Measurements from ENCODE around the gene CPT1C.

Gene CPT1C

GRCh38 chr19:49690656-49691242 lies at the start of gene CPT1C:
TSS of gene CPT1C (plus strand) at chr19:49691116. CDS start at chr19:49692253, 1,137 bp downstream.
- DNase-seq, result no peak

- DNase-seq, result peak; percentile 99
These were observed 49.0 kb upstream of the CPT1C start, which contains the start of gene SCAF1 for GRCh38 chr19:49641688-49642491. TSS of gene SCAF1 (plus strand) at chr19:49642209. CDS start at chr19:49645027, 2,818 bp downstream.

GRCh38 chr19:49642492-49643035 lies 48.4 kb upstream of the CPT1C start:
- no peak for DNase-seq

GRCh38 chr19:49643466-49643865 lies 47.5 kb upstream of the CPT1C start:
- no peak for DNase-seq

DNA sequence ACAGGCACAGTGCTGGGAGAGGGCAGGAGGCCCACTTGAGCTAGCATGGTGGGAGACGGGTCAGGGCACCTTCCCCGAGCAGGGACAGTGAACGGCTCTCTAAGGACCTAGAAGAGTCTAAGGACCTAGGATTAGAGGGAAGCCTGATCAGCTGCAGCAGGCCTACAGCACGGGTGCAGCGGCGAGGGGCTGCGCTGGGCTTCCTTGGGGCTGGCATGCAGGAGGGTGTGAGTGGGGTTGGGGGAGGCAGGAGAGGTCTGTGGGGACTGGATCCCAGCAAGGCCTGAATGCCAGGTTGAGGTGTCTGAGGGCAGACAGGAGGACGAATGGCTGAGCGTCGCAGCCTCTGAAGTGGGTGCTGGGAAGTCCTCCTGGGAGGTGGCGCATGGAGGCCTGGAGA lies 45.3 kb upstream of the CPT1C start:
- DNase-seq, result no peak

DNA sequence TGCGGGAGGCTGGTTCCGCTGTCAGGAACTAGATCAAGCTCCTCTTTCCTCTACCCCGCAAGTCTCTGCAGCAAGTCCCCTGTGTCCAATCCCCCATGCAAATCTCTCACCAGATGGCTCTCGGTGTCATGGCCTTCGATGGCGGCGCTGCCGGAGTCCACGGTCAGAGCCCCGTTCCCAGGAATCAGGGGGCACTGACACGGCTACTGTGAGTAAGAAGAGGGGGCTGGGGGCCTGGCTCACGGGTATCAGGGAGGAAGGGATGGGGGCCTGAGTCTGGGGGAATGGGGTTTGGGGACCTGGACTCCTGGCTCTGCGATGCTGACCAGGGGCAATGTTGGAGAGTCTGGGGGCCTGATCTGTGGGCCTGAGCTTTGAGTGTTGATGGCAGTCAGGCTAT lies 44.9 kb upstream of the CPT1C start:
- DNase-seq, result no peak

DNA sequence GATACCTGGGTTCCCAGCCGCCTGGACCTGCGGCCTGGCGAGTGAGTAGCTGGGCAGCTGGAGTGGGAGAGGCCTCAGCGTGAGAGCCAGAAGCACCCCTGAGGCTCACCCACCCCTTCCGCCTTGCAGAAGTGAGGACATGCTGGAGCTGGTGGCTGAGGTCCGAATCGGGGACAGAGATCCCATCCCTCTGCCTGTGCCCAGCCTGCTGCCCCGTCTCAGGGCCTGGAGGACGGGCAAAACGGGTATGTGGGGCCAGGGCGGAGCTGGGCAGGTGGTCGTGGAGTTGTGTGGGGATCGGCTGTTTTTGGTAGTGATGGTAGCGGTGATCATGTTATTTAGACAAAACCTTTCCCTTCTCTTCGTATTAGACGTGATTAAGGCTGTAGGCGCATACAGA lies 44.3 kb upstream of the CPT1C start:
- no peak for DNase-seq

DNA sequence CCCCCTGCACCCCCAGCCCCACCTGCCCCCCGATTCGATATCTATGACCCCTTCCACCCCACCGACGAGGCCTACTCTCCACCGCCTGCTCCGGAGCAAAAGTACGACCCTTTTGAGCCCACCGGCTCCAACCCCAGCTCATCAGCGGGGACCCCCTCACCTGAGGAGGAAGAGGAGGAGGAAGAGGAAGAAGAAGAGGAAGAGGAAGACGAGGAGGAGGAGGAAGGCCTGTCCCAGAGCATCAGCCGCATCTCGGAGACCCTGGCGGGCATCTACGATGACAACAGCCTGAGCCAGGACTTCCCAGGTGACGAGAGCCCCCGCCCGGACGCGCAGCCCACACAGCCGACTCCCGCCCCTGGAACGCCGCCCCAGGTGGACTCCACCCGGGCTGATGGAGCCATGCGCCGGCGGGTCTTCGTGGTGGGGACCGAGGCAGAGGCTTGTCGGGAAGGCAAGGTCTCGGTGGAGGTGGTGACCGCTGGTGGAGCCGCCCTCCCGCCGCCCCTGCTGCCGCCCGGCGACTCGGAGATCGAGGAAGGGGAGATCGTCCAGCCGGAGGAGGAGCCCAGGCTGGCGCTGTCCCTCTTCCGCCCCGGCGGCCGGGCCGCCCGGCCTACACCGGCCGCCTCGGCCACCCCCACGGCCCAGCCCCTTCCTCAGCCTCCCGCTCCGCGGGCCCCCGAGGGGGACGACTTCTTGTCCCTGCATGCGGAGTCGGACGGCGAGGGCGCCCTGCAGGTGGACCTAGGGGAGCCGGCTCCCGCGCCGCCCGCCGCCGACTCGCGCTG lies 39.7 kb upstream of the CPT1C start:
- no peak for DNase-seq

DNA sequence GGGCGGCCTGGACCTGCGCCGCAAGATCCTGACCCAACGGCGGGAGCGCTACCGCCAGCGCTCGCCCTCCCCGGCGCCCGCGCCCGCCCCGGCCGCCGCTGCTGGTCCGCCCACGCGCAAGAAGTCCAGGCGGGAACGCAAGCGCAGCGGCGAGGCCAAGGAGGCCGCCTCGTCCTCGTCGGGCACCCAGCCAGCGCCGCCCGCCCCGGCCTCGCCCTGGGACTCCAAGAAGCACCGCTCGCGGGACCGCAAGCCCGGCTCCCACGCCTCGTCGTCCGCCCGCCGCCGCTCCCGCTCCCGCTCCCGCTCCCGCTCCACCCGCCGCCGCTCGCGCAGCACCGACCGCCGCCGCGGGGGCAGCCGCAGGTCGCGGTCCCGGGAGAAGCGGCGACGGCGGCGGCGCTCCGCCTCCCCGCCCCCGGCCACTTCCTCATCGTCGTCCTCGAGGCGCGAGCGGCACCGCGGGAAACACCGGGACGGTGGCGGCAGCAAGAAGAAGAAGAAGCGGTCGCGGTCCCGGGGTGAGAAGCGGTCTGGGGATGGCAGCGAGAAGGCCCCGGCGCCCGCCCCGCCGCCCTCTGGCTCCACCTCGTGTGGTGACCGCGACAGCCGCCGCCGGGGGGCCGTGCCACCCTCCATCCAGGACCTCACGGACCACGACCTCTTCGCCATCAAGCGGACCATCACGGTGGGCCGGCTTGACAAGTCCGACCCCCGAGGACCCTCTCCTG lies 38.9 kb upstream of the CPT1C start:
- no peak for DNase-seq

DNA sequence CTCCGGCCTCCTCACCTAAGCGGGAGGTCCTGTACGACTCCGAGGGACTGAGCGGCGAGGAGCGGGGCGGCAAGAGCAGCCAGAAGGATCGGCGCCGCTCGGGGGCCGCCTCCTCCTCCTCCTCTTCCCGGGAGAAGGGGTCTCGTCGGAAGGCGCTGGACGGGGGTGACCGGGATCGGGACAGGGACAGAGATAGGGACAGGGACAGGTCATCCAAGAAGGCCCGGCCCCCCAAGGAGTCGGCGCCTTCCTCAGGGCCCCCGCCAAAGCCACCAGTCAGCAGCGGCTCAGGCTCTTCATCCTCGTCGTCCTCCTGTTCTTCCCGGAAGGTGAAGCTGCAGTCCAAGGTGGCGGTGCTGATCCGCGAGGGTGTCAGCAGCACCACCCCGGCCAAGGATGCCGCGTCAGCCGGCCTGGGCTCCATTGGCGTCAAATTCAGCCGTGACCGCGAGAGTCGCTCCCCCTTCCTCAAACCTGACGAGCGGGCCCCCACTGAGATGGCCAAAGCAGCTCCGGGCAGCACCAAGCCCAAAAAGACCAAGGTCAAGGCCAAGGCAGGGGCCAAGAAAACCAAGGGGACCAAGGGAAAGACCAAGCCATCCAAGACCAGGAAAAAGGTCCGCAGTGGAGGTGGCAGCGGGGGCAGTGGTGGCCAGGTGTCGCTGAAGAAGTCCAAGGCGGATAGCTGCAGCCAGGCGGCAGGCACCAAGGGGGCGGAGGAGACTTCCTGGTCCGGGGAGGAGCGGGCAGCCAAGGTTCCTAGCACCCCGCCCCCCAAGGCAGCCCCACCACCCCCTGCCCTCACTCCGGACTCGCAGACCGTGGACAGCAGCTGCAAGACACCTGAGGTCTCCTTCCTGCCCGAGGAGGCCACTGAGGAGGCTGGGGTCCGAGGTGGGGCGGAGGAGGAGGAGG lies 38.1 kb upstream of the CPT1C start:
- DNase-seq, result no peak

- DNase-seq, result no peak
These were observed 37.5 kb upstream of the CPT1C start for GRCh38 chr19:49653466-49653806.

GRCh38 chr19:49654581-49654980 lies 36.3 kb upstream of the CPT1C start:
- no peak for DNase-seq

- DNase-seq, result no peak
These were observed 35.1 kb upstream of the CPT1C start for GRCh38 chr19:49655570-49656455.

- DNase-seq, result no peak
These were observed 34.3 kb upstream of the CPT1C start for GRCh38 chr19:49656456-49657109.

GRCh38 chr19:49657493-49658138 lies 33.3 kb upstream of the CPT1C start:
- no peak for DNase-seq

DNA sequence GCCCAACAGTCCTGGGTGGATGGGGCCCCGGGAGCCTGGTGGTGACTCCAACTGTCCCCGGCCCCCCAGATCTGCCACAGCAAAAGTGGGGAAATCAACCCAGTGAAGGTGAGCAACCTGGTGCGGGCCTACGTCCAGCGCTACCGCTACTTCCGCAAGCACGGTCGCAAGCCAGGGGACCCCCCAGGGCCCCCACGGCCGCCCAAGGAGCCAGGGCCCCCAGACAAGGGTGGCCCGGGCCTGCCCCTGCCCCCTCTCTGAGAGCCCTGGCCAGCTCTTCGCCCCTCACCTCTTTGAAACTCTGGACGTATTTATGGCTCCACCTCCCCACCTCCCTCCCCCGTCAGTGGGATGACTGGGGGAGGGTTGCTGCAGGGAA lies 32.8 kb upstream of the CPT1C start:
- DNase-seq, result no peak

GRCh38 chr19:49658566-49659442 lies 32.1 kb upstream of the CPT1C start:
- no peak for DNase-seq

DNA sequence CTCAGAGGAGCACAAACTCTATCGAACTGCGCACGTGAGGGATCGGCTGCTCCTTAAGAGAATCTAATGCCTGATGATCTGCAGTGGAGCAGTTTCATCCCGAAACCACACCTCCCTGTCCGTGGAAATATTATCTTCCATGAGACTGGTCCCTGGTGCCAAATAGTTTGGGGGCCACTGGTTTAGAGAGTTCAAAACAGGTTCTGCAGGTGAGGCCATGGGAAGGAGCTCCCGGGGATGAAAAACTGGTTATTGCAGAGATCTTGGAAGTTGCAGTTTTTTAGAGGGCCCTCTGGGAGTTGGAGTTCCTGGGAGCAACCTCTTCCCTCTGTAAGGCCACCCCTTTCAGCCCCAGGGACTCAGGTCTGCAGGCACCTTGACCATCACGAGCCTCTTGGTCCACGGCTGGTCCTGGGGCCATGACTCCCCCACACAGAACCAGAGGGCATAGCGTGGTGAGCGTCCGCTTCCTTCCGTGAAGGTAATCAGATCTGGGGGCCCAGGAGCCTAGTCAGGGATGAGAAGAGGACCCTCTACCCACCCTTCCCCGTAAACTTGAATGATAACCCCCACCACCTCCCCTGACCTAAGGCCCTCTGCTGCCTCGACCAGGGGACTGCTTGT lies 30.5 kb upstream of the CPT1C start:
- no peak for DNase-seq

Data from NCI-H1436 treated with DMSO at 0.1 percent for 48 hours (cell line).